BLaER1 treated with 17β-estradiol and CSF1 and Interleukin-3, amounts not matched to agents 10 nM and 100 nM (cell line): ENCODE measurements around the gene CFAP99.
"Not testable (repeated sequence)": the region's sequence is repeated elsewhere in the genome, so short reads cannot be mapped to it uniquely, and the experiment has no call there.

ENCODE experiments used
- H3K27ac ChIP-seq, 11 experiments: shearing (Covaris generic); formaldehyde crosslinking; 2 replicates each; pipeline ENCODE4 v1.8.1; 2022
- H3K27me3 ChIP-seq, 11 experiments: shearing (Covaris generic); formaldehyde crosslinking; 2 replicates each; pipeline ENCODE4 v1.8.1; 2022
- H3K36me3 ChIP-seq, 11 experiments: shearing (Covaris generic); formaldehyde crosslinking; 2 replicates each; pipeline ENCODE4 v1.8.1; 2022
- H3K4me1 ChIP-seq, 10 experiments: shearing (Covaris generic); formaldehyde crosslinking; 2 replicates each; pipeline ENCODE4 v1.8.1; 2022
- H3K4me2 ChIP-seq, 11 experiments: shearing (Covaris generic); formaldehyde crosslinking; 2 replicates each; pipeline ENCODE4 v1.8.1; 2022
- H3K4me3 ChIP-seq, 10 experiments: shearing (Covaris generic); formaldehyde crosslinking; 2 replicates each; pipeline ENCODE4 v1.8.1; 2022
- H3K9ac ChIP-seq, 11 experiments: shearing (Covaris generic); formaldehyde crosslinking; 2 replicates each; pipeline ENCODE4 v1.8.1; 2022
- H3K9me3 ChIP-seq, 11 experiments: shearing (Covaris generic); formaldehyde crosslinking; replicated peaks in 1 of 11; 2 replicates each; pipeline ENCODE4 v1.8.1; 2022
- H4K20me1 ChIP-seq, 11 experiments: shearing (Covaris generic); formaldehyde crosslinking; 2 replicates each; pipeline ENCODE4 v1.8.1; 2022
- Cebpa-rat ChIP-seq, 11 experiments: shearing (Covaris generic); IDR thresholded peaks; 2 replicates each; pipeline ENCODE4 v1.8.1; 2022

CFAP99 gene

GRCh38 chr4:2458546-2459491 lies 40.1 kb downstream of the CFAP99 start:
- no peak overlapping the region for H3K4me2 ChIP-seq
- peaks cover 21 to 31% (median 24%) of the 10 kb centered on the region in 11 experiments for H3K27me3 ChIP-seq
- no peaks in the 10 kb centered on the region for H3K36me3 ChIP-seq
- H4K20me1 ChIP-seq: peaks cover 0 to 26% (median 7%) of the 10 kb centered on the region in 11 experiments; a peak in 7 of 22 replicates
- peaks cover 6 to 27% (median 13%) of the 10 kb centered on the region in 10 experiments for H3K4me1 ChIP-seq
- H3K9me3 ChIP-seq: no peaks in the 10 kb centered on the region
- no peak overlapping the region for H3K27ac ChIP-seq
- H3K9ac ChIP-seq: no peak overlapping the region
- H3K4me3 ChIP-seq: no peak overlapping the region
- TF ChIP-seq Cebpa-rat (IDR thresholded peaks at IDR 0.05): no peak

- H3K36me3 ChIP-seq: no peaks in the 10 kb centered on the region
- H3K27me3 ChIP-seq: peaks cover 23 to 35% (median 26%) of the 10 kb centered on the region in 11 experiments
- peaks cover 0 to 29% (median 7%) of the 10 kb centered on the region in 11 experiments; a peak in 7 of 22 replicates for H4K20me1 ChIP-seq
- H3K9me3 ChIP-seq: no peaks in the 10 kb centered on the region
- H3K4me3 ChIP-seq: no peak overlapping the region
- no peak overlapping the region for H3K4me2 ChIP-seq
- H3K9ac ChIP-seq: no peak overlapping the region
- no peak overlapping the region for H3K27ac ChIP-seq
- peaks cover 6 to 23% (median 11%) of the 10 kb centered on the region in 10 experiments for H3K4me1 ChIP-seq
- no peak for TF ChIP-seq Cebpa-rat (IDR thresholded peaks at IDR 0.05)
Observed at GRCh38 chr4:2459589-2460349, 41.0 kb downstream of the CFAP99 start.

- peak overlapping the region in 1 of 10 experiments; percentile 58; a peak in 1 of 20 replicates for H3K4me3 ChIP-seq
- TF ChIP-seq Cebpa-rat (IDR thresholded peaks at IDR 0.05): no peak
Observed at GRCh38 chr4:2461246-2461960, 42.6 kb downstream of the CFAP99 start.

GRCh38 chr4:2462218-2462991 lies 43.6 kb downstream of the CFAP99 start:
- Histone ChIP-seq H4K20me1 (peaks cover 0 to 29% (median 7%) of the 10 kb centered on the region in 11 experiments; a peak in 7 of 22 replicates), H3K36me3 (no peaks in the 10 kb centered on the region), H3K27me3 (peaks cover 23 to 35% (median 26%) of the 10 kb centered on the region in 11 experiments), H3K4me1 (peaks cover 7 to 26% (median 12%) of the 10 kb centered on the region in 10 experiments), H3K9ac (peak overlapping the region; percentile 38 to 75 (median 63); a peak in 20 of 22 replicates), H3K4me2 (peak overlapping the region; percentile 87 to 99 (median 92)), H3K27ac (peak overlapping the region in 1 of 11 experiments; percentile 14; a peak in 2 of 22 replicates), H3K4me3 (peak overlapping the region; percentile 50 to 72 (median 60)), H3K9me3 (no peaks in the 10 kb centered on the region)
- no peak for TF ChIP-seq Cebpa-rat (IDR thresholded peaks at IDR 0.05)

More at GRCh38 chr4:2461246-2461960, 42.6 kb downstream of the CFAP99 start:
- H3K9ac ChIP-seq: no peak overlapping the region
- no peak overlapping the region for H3K27ac ChIP-seq
- no peaks in the 10 kb centered on the region for H3K36me3 ChIP-seq
- H3K4me1 ChIP-seq: peaks cover 6 to 23% (median 11%) of the 10 kb centered on the region in 10 experiments
- peaks cover 0 to 29% (median 7%) of the 10 kb centered on the region in 11 experiments; a peak in 7 of 22 replicates for H4K20me1 ChIP-seq
- peaks cover 23 to 35% (median 26%) of the 10 kb centered on the region in 11 experiments for H3K27me3 ChIP-seq
- H3K4me2 ChIP-seq: peak overlapping the region in 8 of 11 experiments; percentile 87 to 99 (median 92); a peak in 10 of 22 replicates
- no peaks in the 10 kb centered on the region for H3K9me3 ChIP-seq

- TF ChIP-seq Cebpa-rat (IDR thresholded peaks at IDR 0.05): no peak
- peak overlapping the region; percentile 87 to 99 (median 92) for H3K4me2 ChIP-seq
- no peak overlapping the region for H3K27ac ChIP-seq
- H4K20me1 ChIP-seq: peaks cover 0 to 29% (median 7%) of the 10 kb centered on the region in 11 experiments; a peak in 7 of 22 replicates
- peak overlapping the region; percentile 50 to 72 (median 60); a peak in 18 of 20 replicates for H3K4me3 ChIP-seq
- H3K9me3 ChIP-seq: no peaks in the 10 kb centered on the region
- H3K36me3 ChIP-seq: no peaks in the 10 kb centered on the region
- peak overlapping the region in 8 of 11 experiments; percentile 35 to 73 (median 66); a peak in 12 of 22 replicates for H3K9ac ChIP-seq
- peaks cover 23 to 35% (median 26%) of the 10 kb centered on the region in 11 experiments for H3K27me3 ChIP-seq
- H3K4me1 ChIP-seq: peaks cover 13 to 34% (median 19%) of the 10 kb centered on the region in 10 experiments
Observed at GRCh38 chr4:2462992-2463762, 44.4 kb downstream of the CFAP99 start.

- no peak for TF ChIP-seq Cebpa-rat (IDR thresholded peaks at IDR 0.05)
- Histone ChIP-seq H3K4me2 (no peak overlapping the region), H3K27me3 (peaks cover 23 to 35% (median 26%) of the 10 kb centered on the region in 11 experiments), H3K9me3 (no peaks in the 10 kb centered on the region), H3K36me3 (no peaks in the 10 kb centered on the region), H3K4me1 (peaks cover 16 to 32% (median 22%) of the 10 kb centered on the region in 10 experiments), H3K4me3 (no peak overlapping the region), H3K9ac (no peak overlapping the region), H4K20me1 (peaks cover 6 to 31% (median 17%) of the 10 kb centered on the region in 11 experiments; a peak in 20 of 22 replicates), H3K27ac (no peak overlapping the region)
Observed at GRCh38 chr4:2465032-2465431, 46.3 kb downstream of the CFAP99 start.

- Histone ChIP-seq H3K27me3 (peaks cover 23 to 35% (median 26%) of the 10 kb centered on the region in 11 experiments), H4K20me1 (peaks cover 11 to 36% (median 22%) of the 10 kb centered on the region in 11 experiments; a peak in 21 of 22 replicates), H3K4me1 (peaks cover 19 to 35% (median 26%) of the 10 kb centered on the region in 10 experiments)
- H3K27ac ChIP-seq, H3K9me3 ChIP-seq, H3K9ac ChIP-seq, H3K36me3 ChIP-seq, H3K4me2 ChIP-seq, H3K4me3 ChIP-seq: not testable (repeated sequence)
Observed at GRCh38 chr4:2465544-2465943, 46.8 kb downstream of the CFAP99 start.
